ENCODE data around the gene CNTNAP4.

Gene CNTNAP4

DNA sequence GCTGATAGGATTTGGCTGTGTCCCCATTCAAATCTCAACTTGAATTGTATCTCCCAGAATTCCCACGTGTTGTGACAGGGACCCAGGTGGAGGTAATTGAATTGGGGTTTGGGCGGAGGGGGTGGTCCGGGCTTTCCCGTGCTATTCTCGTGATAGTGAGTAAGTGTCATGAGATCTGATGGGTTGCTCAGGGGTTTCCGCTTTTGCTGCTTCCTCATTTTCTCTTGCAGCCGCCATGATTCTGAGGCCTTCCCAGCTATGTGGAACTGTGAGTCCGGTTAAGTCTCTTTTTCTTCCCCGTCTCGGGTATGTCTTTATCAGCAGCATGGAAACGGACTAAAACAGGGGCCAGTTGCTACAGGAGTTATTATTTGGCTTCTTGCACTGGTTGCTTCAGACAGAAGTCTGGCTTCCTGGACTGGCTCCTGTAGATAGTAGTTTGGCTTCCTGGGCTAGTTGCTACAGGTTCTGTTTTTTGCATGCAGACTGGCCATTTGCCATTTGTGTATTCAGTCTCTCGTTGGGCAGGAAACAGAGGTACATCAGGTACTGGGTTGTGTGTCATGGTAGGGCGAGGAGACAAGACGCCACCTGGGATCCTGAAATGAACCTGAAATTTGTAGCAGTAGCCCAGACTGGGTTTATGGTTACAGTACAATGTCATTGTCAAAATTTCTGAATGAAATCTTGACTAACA is 32.6 kb downstream of the CNTNAP4 start:
- DNase-seq = no peak

DNA sequence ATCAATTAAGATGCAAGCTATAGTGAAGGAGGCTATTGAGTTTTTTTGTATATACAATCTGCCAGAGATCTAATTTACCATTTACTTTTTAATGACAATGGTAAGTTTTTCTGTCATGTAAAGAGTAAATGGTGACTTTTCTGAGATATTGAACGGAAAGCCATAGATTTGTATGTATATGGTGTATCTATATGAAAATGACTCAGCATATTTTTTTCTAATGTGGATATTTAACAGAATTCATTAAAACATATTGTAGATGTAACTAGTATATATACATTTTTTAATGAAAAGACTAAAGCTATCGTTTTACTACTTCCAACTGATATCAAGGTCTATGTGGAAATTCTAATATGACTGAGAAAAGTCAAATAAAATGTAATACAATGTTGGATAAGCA is 34.1 kb downstream of the CNTNAP4 start:
- DNase-seq = no peak

DNA sequence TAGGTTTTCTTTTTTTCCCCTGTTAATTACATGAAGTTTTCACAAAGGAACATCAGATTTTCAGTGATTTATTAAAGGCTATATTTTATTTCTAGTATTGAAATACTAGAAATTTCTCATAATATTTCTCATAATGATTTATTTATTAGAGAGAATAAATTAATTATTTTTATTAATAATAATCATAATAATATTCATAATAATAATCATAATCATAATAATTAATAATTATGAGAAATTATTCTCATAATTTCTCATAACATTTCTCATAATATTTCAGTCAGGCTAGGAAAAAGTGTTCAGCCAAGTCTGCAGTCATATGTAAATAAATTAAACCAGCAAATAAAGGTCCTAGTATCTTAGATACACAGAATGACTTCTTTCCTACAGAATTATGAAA is 41.4 kb downstream of the CNTNAP4 start:
- no peak for DNase-seq

DNA sequence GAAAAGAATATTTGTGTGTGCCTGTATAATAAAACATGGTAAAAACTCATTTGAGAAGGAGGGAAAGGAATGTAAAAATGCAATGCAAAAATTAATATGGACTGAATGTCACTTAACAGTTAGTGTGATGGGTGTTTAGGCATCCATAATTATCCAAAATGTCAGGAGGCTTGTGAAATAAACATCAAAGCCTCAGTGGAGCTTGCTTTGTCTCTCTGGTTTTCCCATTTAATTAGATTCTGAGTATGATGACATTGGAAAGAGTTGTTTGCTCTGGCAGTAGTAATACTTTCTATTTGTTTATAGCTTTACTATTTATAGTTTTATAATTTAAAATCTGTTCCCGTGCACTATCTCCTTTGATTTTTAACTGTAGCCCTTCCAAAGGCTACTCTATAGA is 51.9 kb downstream of the CNTNAP4 start:
- no peak for DNase-seq

DNA sequence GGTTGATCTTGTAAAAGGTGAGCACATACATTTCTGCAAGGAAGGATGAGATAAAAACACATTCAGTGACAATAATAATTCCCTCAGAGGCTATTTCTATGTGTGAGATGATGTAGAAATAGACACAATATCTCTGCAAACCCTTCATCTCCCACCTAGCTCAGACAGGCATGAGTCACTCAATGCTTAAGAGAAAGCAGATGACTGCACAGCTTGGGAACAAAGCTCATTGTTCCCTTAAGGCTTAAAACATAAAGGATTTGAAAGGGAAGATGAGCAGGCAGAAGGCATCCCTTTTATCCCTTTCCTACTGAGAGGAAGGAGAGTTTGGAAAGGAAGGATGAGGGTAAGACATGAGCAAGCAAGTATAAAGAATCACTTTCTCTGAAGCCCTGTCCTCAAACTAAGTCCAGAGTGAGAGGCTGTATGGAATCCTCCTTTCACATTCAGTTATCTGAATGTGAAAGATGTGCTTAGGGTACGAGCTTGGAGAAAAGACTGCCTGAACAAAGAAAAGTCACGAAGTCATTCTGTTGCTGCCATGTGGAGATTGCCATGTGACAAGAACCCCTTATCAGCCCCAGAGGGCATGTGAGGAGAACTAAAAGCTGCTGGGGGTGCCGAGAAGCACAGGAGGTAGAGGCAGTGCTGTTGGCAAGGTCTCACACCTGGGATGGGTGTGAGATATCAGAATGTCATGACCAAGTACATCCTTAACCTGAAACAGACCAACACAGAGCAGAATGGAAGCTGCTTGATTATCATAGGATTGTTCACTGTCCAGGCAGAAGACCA is 58.2 kb downstream of the CNTNAP4 start:
- DNase-seq = no peak

DNA sequence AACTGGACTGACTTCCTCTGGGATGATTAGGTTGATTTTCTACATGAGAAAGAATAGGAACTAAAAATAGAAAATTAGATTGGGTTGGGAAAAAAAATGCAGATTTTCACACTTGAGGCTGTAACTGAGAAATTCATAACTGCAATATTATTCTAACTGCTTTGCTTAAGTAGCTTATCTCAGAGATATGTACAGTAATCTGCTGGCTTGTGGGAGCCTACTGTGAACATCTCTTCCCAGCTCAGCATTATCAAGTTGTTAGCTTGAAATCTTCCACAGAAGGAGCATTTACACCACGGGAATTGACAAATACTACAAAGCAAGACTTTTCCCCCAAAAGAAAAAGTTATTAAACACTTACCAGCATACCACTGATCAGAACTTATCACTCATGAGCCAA is 58.9 kb downstream of the CNTNAP4 start:
- no peak for DNase-seq

DNA sequence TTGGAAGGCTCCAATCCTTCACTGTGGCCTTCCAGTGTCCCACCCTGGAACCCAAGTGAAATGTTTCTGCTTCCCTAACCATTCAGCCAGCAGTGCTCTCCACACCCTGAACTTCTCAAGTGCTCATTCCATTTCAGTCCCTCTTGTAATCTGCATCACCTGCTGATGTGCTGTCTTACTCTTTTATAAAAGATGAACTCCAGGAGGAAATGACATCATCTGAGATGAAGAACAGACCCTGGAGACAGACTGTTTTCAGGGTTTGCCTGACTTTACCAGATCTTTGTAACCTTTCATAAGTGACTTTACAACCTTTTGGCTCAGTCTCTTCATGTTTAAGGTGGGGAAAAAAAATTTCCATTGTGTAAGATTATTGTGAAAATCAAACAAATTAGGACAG is 61.3 kb downstream of the CNTNAP4 start:
- no peak for DNase-seq

DNA sequence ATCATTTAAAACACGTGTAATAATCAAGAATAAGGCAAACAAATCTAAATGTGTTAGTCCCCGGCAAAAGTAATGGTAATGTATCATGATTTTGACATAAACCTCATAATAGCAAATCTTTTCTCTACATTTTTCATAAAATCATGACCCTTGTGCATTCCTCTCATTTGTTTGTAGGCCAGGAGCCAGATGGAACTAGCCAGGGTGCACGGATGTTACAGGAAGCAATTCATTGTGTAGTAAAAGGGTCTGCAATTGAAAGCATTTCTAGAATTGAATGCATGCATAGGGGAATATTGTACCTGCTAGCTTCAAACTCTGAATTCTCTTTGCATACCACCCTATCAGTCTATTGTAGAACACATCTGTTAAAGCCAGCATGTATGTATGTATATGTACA is 66.6 kb downstream of the CNTNAP4 start:
- no peak for DNase-seq

DNA sequence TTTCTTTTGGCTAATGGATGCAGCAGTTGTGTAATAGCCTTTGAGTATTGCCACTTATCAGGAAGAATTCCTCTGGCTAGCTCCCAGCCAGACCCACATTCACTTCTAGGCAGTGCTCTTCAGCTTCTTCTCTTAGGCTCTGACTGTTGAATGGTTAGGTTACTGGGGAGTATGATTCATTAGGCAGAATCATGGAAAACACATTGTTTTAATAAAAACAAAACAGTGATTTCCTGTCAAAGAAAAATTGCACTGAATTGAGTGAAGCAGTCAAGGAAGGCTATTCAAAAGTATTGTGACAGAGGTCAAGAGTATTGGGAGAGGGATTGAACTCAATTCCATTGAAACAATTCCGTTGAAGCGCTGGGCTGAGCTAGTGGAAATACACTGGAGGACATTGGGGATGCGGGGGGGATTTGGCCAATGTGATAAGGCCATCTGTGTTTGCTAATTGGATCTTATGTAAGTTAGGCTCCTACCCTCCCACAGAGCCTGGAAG is 68.0 kb downstream of the CNTNAP4 start:
- no peak for DNase-seq

DNA sequence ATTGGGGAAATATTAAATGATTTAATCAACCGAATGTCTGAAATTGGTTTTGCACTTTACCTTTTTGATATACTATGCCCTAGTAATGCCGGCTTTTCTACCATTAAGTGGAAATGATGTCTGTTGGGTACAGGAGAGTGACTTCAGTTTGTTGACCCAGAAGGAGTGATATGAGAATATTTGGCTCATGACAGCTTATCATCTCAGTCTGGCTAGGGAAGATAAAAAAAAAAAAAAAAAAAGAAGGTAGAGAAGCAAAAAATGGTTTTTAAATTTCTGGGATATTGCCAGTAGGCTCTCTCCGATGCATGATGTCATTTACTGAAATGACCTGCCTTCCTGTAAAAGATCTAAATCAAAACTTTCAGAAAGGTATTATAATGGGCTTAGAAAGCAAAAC is 69.0 kb downstream of the CNTNAP4 start:
- no peak for DNase-seq

DNA sequence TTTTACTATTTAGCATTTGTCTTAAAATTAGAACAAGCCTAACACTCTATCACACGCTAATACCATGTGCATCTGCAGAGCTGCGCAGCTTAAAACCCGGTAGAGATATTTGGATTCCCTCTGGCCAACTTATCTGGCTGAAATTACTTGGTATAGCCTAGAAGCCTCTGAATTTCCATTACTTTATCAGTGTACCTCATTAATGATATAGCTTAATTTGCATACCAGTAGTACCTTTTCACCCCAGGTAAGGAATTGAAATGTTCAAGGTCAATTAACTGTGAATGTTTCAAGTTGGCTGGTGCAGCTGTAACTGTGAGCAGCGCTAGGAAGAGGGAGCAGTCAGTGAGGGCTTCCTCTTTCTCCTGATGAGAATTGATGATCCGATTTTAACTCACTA is 74.2 kb downstream of the CNTNAP4 start:
- DNase-seq = no peak

DNA sequence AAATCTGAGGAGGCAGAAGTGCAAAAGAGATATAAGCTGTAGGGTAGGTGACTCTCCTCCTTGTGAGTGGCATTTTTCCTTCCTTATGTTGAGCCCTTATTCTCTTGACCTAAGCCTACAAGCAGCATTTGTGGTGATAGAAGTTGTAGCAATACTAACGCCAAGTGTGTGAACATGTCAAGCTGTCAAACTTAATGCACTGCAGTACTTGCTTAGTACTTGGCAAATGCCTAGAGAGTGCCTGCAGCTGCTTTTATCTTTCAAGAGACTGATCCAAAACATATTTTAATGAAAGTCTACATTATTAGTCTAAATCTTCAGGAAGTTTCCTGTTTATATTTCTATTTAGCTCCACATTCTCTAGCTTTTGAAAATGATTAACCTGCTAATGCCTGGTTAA is 83.2 kb downstream of the CNTNAP4 start:
- DNase-seq = no peak

DNA sequence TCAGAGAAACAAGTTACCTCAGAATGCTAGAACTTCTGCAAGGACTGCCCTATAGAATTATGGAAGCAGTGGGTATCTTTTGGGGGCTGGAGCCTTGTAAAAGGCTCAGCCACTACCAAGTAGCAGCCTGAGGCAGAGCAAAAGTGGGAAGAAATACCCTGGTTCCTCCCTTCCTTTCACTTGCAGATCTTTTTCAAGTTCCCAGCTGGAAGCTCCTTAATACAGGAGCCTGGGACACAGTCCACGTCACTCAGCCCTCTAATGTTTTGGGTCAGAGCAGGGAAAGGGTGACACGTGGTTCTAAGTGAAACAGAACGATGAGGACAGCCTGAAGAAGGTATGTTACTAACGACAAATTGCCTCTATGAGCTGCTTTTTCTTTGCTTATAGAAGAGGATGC is 93.1 kb downstream of the CNTNAP4 start:
- DNase-seq = no peak

DNA sequence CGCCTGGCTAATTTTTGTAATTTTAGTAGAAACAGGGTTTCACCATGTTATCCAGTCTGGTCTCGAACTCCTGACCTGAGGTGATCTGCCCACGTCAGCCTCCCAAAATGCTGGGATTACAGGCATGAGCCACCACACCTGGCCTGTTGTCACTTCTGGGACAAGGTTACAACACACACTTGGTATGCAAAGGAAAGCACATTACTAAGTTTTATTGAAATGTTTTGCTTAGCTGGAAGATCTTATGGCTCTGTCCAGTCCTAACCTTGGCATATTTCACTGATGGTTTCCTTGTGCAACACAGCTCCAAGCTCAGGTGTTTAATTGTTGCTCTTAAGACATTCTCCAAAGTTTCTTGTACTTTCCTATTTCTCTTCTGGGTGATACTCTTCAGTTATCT is 94.2 kb downstream of the CNTNAP4 start:
- no peak for DNase-seq

DNA sequence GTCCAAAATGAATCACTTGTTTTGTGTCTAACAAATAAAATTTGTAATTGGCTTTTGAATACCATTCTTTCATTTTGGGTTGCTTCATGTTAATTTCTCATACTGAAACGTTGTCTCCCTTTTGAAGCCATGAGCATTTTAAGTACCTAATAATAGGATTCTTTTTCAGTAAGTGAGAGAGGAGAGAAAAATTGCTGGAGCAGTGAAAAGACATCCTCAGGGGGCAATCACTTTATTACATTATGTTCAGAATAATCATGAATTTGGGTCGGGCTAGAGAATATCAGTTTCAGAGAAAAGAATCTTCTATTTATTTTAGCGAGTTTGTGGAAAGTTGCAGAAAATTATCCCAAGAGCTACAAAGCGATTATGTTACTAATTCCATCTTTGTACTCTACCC is 96.8 kb downstream of the CNTNAP4 start:
- no peak for DNase-seq

DNA sequence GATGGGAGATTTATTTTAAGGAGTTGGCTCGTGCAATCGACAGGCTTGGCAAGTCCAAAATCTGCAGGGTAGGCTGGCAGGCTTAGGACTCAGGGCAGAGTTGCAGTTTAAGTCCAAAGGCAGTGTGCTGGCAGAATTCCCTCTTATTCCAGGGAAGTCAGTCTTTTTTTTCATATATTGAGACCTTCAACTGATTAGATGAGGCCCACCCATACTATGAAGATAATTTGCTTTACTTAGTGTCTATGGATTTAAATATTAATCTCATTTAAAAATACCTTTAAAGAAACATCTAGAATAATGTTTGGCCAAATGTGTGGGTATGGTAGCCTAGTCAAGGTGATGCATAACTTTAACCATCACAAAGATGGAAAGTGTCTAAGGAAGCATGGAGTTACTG is 99.8 kb downstream of the CNTNAP4 start:
- no peak for DNase-seq

DNA sequence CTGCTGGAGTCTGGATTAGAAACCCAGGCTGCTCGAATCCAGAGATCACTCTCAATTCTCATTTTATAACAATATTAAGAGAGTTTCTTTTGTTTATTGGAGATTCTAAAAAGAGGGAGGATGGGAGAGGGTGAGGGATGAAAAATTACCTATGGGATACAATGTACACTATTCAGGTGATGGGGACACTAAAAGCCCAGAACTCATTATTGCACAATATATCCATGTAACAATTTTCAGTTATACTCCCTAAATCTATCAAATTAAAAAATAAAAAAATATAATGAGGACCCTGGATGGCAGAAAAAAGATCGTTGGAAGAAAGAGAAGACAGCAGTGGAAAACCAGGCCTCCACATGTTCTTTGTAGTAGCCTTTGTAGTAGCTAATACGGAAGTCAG is 100.8 kb downstream of the CNTNAP4 start:
- DNase-seq = no peak

DNA sequence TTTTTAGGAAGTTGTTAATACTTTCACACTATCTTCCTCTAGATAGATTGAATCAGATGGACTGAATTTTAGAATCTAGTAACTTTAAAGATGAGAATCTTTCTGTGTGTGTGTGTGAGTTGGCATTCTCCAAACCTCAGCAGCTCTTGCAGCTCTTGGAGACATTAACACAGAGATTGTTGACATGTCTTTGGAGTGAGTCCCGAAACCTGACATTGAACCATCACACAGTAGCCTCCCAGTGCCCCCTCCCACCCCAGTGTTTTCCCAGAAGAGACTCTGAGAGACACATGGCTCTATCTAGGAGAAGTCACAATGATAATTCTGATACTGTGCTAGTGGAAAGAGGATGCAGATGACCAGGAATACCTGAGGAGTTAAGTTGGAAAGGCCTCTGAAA is 103.9 kb downstream of the CNTNAP4 start:
- no peak for DNase-seq

DNA sequence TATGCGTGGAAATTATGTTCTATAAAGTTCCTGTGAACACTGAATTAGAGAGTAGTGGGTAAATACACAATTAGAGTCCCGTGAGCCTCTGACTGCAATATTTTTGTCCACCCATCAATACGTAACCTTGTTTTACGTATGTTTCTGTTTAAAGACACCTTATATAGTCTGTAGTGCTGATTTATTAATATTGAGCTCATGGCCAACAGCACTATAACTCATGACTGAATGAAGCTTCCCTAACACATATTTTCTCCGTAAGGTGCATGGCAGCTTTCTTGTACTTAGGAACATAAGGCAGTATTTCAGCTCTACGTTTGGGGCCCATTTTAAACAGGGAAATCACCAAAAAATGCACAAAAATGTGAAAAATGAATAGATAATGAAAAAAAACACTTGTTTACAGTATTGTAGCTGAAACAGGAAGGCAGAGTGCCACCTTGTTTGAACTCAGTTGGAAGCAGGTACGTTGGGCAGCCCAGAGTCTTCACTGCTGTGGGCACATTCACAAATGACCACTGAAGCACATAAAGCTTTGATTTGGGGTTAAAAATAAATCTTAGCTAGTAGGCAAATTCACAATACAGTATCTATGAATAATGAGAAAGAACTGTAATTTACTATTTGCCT is 108.5 kb downstream of the CNTNAP4 start:
- DNase-seq = no peak

DNA sequence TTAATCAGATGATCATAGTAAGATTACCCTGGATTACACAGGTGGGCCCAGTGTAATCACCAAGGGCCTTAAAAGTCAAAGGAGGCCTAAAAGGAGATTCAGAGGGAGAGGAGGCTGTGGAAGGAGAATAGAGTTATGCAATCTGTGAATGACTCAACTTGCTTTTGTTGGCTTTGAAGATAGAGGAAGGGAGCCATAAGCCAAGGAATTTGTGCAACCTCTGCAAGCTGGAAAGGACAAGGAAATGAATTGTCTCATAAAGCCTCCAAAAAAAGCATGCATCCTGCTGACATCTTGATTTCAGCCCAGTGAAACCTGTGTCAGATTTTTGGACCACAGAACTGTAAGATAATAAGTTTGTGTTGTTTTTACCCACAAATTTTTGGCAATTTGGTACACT is 109.6 kb downstream of the CNTNAP4 start:
- no peak for DNase-seq

DNA sequence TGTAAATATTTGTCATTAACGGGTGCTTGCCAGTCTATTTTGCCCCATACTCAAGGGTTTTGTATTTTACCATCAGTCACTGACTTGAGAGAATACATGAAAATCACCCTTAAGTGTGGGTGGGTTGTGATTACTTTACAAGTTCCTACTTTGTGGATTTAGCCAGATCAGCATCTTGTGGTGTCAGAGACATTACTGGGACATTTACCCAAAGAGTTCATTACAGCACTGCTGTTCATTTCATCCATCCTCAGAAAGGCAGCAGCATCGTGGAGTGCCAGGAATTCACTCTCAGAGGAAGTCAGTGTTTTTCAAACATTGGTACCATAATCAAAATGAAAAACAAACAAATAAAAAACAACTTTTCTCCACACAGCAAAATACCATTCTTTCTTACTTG is 110.8 kb downstream of the CNTNAP4 start:
- DNase-seq = no peak

DNA sequence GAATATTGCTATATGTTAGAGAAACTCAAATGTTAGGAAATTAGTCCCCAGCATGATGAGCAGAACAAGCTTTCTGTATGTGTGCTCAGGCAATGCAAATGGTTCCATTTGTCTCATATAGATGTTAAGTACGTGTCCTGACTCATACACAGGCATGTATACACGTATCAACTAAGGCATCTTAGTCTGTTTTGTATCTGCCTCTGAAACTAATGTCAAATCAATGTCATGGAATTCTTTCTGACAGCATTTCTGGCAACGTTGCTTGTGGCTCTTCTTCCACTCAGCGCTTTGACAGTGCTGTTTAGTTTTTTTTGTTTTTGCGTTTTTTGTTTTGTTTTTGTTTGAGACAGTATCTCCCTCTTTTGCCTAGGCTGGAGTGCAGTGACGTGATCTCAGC is 111.9 kb downstream of the CNTNAP4 start:
- DNase-seq = no peak

DNA sequence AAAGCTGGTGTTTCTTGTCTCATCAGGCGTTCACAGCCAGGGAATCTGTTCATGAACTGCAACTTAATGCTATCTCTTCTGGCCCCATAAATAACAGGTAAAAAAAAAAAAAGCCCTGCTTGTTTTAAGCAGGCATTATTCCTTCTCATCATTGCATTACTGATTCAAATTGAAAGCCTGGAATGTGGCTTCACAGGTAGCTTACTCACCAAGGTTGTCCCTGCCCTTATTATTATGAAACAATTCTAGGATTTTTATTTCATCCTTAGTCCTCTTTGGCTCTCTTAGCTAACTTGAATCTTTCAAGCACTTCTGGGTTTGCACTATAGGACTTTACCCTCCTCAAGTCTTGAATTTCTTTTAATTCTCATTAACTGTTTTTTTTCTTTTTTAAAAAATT is 113.3 kb downstream of the CNTNAP4 start:
- no peak for DNase-seq

DNA sequence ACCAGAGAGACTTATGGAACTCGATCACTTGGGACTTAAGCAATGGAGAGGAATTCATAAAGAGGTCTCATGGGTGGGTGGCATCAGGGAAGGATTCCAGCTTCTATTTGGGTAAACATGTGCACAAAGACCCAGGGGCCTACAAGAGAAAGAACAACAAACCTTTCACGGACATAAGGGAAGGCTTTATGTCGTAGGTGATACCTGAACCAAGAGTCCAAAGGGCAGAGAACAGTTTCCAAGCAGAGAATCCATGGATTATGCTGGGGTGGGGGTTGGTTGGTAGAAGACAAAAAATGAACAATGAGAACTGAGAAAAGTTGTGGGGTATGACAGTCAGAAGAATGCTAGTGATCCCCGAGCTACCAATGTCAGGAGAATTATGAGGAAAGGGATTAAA is 119.8 kb downstream of the CNTNAP4 start:
- no peak for DNase-seq
